ENCODE measurements around the gene EML2. TPM values are rescaled to one million over a fixed set of nuclear protein-coding genes. Genes with fewer than 3 reads are reported as not detected.

The EML2 gene
- total and polyA plus RNA-seq, 2 of the 8 experiments (the other 6 are each of a cell fraction or from before 2014, with no cell fraction given), result 28.8 to 29.4 TPM

GRCh38 chr19:45650722-45651121 lies 11.5 kb upstream of the EML2 start:
- no peak overlapping the region for H2BK12ac ChIP-seq (ENCODE audit: low read depth, low read length)
- CTCF ChIA-PET (ENCODE audit: partially characterized antibody), result interaction anchor here (0.6 to 4.5 kb wide), 6 partner anchors 9 to 223 kb away, joined by 3 to 30 read pairs (median 3); no protein-coding TSS in a partner anchor
- no peak overlapping the region for H3K4me2 ChIP-seq (ENCODE audit: insufficient read depth in 1 of 2, low read depth in 2 of 2, low read length in 2 of 2)
- H2AFZ ChIP-seq (ENCODE audit: low read length), result no peak overlapping the region
- H3K4me1 ChIP-seq (replicated peaks in 1 of 4; ENCODE audit: control insufficient read depth in 3 of 4, insufficient read depth in 4 of 4, low read length in 3 of 4), result peaks cover 0 to 3% (median 2%) of the 10 kb centered on the region in 4 experiments; a peak in 2 of 7 replicates
- H3K23ac ChIP-seq (ENCODE audit: insufficient read length), result no peak overlapping the region
- no peak overlapping the region for H2BK120ac ChIP-seq (replicated peaks; ENCODE audit: low read depth, low read length)
- no peak overlapping the region for H2BK5ac ChIP-seq (ENCODE audit: low read depth, low read length)
- no peaks in the 10 kb centered on the region for H3K27me3 ChIP-seq (replicated peaks in 1 of 4; ENCODE audit: control insufficient read depth in 3 of 4, extremely low read depth in 1 of 4, insufficient read depth in 3 of 4, low read length in 3 of 4)
- 94% methylated on average over 3 of the region's 3 CpGs; no CpG with 5 or more reads in 1 of the 2 experiments for WGBS, 2 experiments (ENCODE audit: extremely low coverage in 1 of 2, insufficient coverage in 1 of 2, insufficient read length in 1 of 2, insufficient replicate concordance in 2 of 2, low coverage in 1 of 2, low lambda C conversion rate in 2 of 2, missing lambda C conversion rate in 1 of 2)
- no peak overlapping the region for H4K5ac ChIP-seq (ENCODE audit: insufficient read length, low read depth, low read length)
- DNase-seq (ENCODE audit: low read depth in 1 of 2, low spot score in 2 of 2) (no peak), FAIRE-seq (no peak)
- H3K23me2 ChIP-seq (ENCODE audit: low read depth, low read length), result no peaks in the 10 kb centered on the region
- H4K20me1 ChIP-seq (replicated peaks in 1 of 2; ENCODE audit: control insufficient read depth in 1 of 2, insufficient read depth in 2 of 2, low read length in 2 of 2), result no peaks in the 10 kb centered on the region
- no peak overlapping the region for H3K4ac ChIP-seq (replicated peaks; ENCODE audit: insufficient read length, low read depth, low read length)
- no peak overlapping the region for H2BK15ac ChIP-seq (ENCODE audit: low read length)
- H3K36me3 ChIP-seq (ENCODE audit: control insufficient read depth in 2 of 4, insufficient read depth in 4 of 4, low read length in 3 of 4), result no peaks in the 10 kb centered on the region
- no peak overlapping the region for H2AK5ac ChIP-seq (ENCODE audit: low read depth, low read length)
- H3K14ac ChIP-seq (ENCODE audit: insufficient read length), result no peak overlapping the region
- H3K9me3 ChIP-seq (ENCODE audit: insufficient read depth in 2 of 2, low read depth in 1 of 2, low read length in 1 of 2), result no peaks in the 10 kb centered on the region; a peak in 1 of 4 replicates
- no peak overlapping the region for H4K8ac ChIP-seq (ENCODE audit: extremely low read depth, insufficient read depth, low read length)
- H3K9ac ChIP-seq (replicated peaks in 1 of 4; ENCODE audit: extremely low read depth in 1 of 4, low read depth in 3 of 4, low read length in 3 of 4), result no peak overlapping the region
- H4K91ac ChIP-seq (replicated peaks; ENCODE audit: insufficient read length, low read length), result no peak overlapping the region
- POLR2A ChIA-PET (ENCODE audit: partially characterized antibody), result interaction anchor here (0.9 to 1.2 kb wide), 3 partner anchors 9 to 20 kb away, joined by 4 read pairs; no protein-coding TSS in a partner anchor
- no peaks in the 10 kb centered on the region for H3K79me2 ChIP-seq (ENCODE audit: control insufficient read depth in 1 of 2, insufficient read depth in 2 of 2, low read length in 2 of 2)
- no peak overlapping the region for H2BK20ac ChIP-seq (ENCODE audit: low read length)
- H3K56ac ChIP-seq (replicated peaks; ENCODE audit: insufficient read length, low read depth, low read length), result no peak overlapping the region
- no peak overlapping the region for H3K4me3 ChIP-seq (ENCODE audit: extremely low read depth in 1 of 4, insufficient read depth in 2 of 4, low read depth in 3 of 4, low read length in 4 of 4)
- H3K27ac ChIP-seq (ENCODE audit: low read depth, low read length), result no peak overlapping the region
- no peak overlapping the region for H3K18ac ChIP-seq (ENCODE audit: extremely low read depth, low read length)
- H3K79me1 ChIP-seq (ENCODE audit: low read depth, low read length), result no peaks in the 10 kb centered on the region
- TF ChIP-seq CTBP2 (IDR thresholded peaks at IDR 0.05; ENCODE audit: borderline replicate concordance, insufficient read depth, insufficient read length, low read length), result no peak
- TF ChIP-seq CHD2 (IDR thresholded peaks at IDR 0.05; ENCODE audit: low read length), result no peak
- no peak for TF ChIP-seq RAD21 (IDR thresholded peaks at IDR 0.05 in 1 of 2, conservative IDR thresholded peaks at IDR 0.05 in 1 of 2; ENCODE audit: low read depth in 2 of 2, low read length in 2 of 2)
- TF ChIP-seq KDM5A (IDR thresholded peaks at IDR 0.05; ENCODE audit: low read length), result no peak
- TF ChIP-seq, protein P1, sequence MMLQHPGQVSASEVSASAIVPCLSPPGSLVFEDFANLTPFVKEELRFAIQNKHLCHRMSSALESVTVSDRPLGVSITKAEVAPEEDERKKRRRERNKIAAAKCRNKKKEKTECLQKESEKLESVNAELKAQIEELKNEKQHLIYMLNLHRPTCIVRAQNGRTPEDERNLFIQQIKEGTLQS (IDR thresholded peaks at IDR 0.05; ENCODE audit: insufficient read depth, low read depth, low read length), result no peak
- TF ChIP-seq EP300 (IDR thresholded peaks at IDR 0.05; ENCODE audit: borderline replicate concordance in 1 of 2, low read depth in 2 of 2, low read length in 2 of 2), result no peak
- TF ChIP-seq SIX5 (IDR thresholded peaks at IDR 0.05; ENCODE audit: low read depth, low read length), result no peak
- no peak for TF ChIP-seq GABPA (IDR thresholded peaks at IDR 0.05; ENCODE audit: borderline replicate concordance, insufficient read depth, low read length)
- no peak for TF ChIP-seq EGR1 (IDR thresholded peaks at IDR 0.05; ENCODE audit: borderline replicate concordance, low read depth, low read length)
- no peak for TF ChIP-seq JUN (IDR thresholded peaks at IDR 0.05; ENCODE audit: low read depth, low read length)
- TF ChIP-seq HDAC2 (IDR thresholded peaks at IDR 0.05; ENCODE audit: borderline replicate concordance in 1 of 2, low read depth in 2 of 2, low read length in 2 of 2), result no peak
- no peak for TF ChIP-seq TAF7 (optimal IDR thresholded peaks at IDR 0.05; ENCODE audit: borderline replicate concordance, low read depth, low read length)
- no peak for TF ChIP-seq JUND (IDR thresholded peaks at IDR 0.05; ENCODE audit: low read length)

Data from H1 (cell line).